HepG2 (cell line): ENCODE data around the gene VASN. TPM values are rescaled to one million over a fixed set of nuclear protein-coding genes. Genes with fewer than 3 reads are reported as not detected.
A peak's percentile ranks its signal among the peaks of the same experiment; 100 is the strongest.

Source experiments
- KLF12 ChIP-seq: sonication (generic); formaldehyde crosslinking; IDR thresholded peaks from 2 replicates; pipeline ENCODE4 v1.4.0; 2020; ENCODE audit warnings: missing genetic modification reagents, borderline replicate concordance
- SKI ChIP-seq: fragments of 450-650 bp; IDR thresholded peaks from one replicate; pipeline ENCODE4 v1.6.1; 2018; ENCODE audit warnings: mild to moderate bottlenecking; ENCODE audit not compliant: partially characterized antibody
- THYN1 ChIP-seq: sonication (generic); formaldehyde crosslinking; IDR thresholded peaks from 2 replicates; pipeline ENCODE4 v1.8.1; 2023; ENCODE audit warnings: low read depth, mild to moderate bottlenecking, moderate library complexity, missing genetic modification reagents, borderline replicate concordance
- YEATS4 ChIP-seq: sonication (generic); formaldehyde crosslinking; IDR thresholded peaks from 2 replicates; pipeline ENCODE4 v1.4.0; 2020; ENCODE audit warnings: missing genetic modification reagents, borderline replicate concordance
- ZNF350 ChIP-seq: sonication (generic); formaldehyde crosslinking; IDR thresholded peaks from 2 replicates; pipeline ENCODE4 v1.4.0; 2020; ENCODE audit warnings: mild to moderate bottlenecking, low read depth, missing genetic modification reagents, borderline replicate concordance
- polyA plus RNA-seq, 8 experiments: library from polyadenylated mRNA; depleted of rRNA in 3 of 8; stranded (reverse) in 7 of 8; unstranded in 1 of 8; fragments of >200 nt; fragmentation: Illumina TruSeq in 4 of 8; extraction: Trizol in 4 of 8; gene quantifications; 2 replicates each; pipeline versions ENCODE4 v1.2.1 to v1.2.3, GENCODE V29; 2011 to 2016; ENCODE audit warnings: low read depth in 4 of 8, missing spikeins in 1 of 8, mixed read lengths in 1 of 8; ENCODE audit not compliant: insufficient read depth in 1 of 8
- total RNA-seq, 5 experiments: library from RNA; depleted of rRNA; stranded (reverse); fragments of >200 nt; fragmentation: Illumina TruSeq; extraction: Trizol; gene quantifications; 2 replicates each; pipeline ENCODE4 v1.2.3, GENCODE V29; 2016; ENCODE audit warnings: low read depth in 1 of 5
- TF ChIP-seq, protein P1 (sequence below): sonication (generic); formaldehyde crosslinking; IDR thresholded peaks from 2 replicates; pipeline ENCODE4 v1.4.0; 2020; ENCODE audit warnings: missing genetic modification reagents
- TF ChIP-seq, protein P2 (sequence below): sonication (generic); formaldehyde crosslinking; IDR thresholded peaks from 2 replicates; pipeline ENCODE4 v1.4.0; 2020; ENCODE audit warnings: mild to moderate bottlenecking, missing genetic modification reagents
- TF ChIP-seq, protein P3 (sequence below): sonication (generic); formaldehyde crosslinking; IDR thresholded peaks from 2 replicates; pipeline ENCODE4 v1.8.1; 2023; ENCODE audit warnings: mild to moderate bottlenecking, inconsistent platforms, moderate library complexity, missing genetic modification reagents, borderline replicate concordance

Gene VASN
- total and polyA plus RNA-seq, 2 of the 13 experiments (the other 11 are each of a cell fraction or from before 2014, with no cell fraction given), result 8.4 to 18.2 TPM

DNA sequence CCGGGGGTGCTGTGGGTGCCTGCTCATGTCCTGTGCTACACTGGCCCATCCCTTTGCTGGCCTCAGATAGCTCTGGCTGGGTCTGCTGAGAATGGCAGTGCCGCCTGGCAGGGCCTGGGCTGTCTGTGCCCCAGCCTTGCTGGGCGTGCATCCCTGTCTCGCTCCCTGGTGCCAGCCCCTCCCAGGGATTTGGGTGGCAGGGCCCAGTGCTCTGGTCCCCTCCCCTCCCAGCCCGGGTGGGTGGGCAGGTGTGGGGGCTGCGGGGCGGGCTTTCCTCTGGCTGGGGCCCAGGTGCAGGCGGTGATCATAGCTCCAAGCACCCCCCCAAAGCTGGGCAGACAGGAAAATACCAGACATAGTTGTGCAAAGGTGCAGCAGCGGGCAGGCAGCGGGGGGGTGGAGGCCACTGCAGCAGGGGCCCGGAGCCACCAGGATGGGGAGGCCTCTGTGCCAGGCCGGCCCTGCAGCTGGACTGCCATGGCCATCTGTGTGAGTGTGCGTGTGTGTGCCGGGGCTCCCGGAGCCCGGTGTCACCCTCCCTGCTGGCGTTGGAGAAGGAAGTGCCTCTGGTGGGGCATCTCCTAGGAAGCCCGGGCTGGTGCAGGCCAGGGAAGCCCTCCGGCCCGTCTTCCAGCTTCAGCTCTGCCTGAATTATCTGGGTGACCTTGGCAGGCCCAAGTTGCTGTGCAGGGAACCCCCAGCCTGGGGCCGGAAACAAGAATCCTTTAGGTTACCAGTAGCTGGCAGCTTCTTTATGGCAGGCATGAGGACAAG, 48.4 kb upstream of the VASN start (continued):
- TF ChIP-seq, protein P1, sequence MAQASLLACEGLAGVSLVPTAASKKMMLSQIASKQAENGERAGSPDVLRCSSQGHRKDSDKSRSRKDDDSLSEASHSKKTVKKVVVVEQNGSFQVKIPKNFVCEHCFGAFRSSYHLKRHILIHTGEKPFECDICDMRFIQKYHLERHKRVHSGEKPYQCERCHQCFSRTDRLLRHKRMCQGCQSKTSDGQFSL (CRISPR knock-in tag), result peak; percentile 55; the same call in 1 of the 2 replicates
- TF ChIP-seq SKI (peak; percentile 13), KLF12 (CRISPR knock-in tag) (0 out of 2 replicates have a peak, but pooled peaks have one; percentile 38), THYN1 (CRISPR knock-in tag) (no peak), YEATS4 (peak; percentile 26; the same call in 1 of the 2 replicates), ZNF350 (no peak)
- TF ChIP-seq, protein P2, sequence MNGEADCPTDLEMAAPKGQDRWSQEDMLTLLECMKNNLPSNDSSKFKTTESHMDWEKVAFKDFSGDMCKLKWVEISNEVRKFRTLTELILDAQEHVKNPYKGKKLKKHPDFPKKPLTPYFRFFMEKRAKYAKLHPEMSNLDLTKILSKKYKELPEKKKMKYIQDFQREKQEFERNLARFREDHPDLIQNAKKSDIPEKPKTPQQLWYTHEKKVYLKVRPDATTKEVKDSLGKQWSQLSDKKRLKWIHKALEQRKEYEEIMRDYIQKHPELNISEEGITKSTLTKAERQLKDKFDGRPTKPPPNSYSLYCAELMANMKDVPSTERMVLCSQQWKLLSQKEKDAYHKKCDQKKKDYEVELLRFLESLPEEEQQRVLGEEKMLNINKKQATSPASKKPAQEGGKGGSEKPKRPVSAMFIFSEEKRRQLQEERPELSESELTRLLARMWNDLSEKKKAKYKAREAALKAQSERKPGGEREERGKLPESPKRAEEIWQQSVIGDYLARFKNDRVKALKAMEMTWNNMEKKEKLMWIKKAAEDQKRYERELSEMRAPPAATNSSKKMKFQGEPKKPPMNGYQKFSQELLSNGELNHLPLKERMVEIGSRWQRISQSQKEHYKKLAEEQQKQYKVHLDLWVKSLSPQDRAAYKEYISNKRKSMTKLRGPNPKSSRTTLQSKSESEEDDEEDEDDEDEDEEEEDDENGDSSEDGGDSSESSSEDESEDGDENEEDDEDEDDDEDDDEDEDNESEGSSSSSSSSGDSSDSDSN (CRISPR knock-in tag), result no peak
- TF ChIP-seq, protein P3, sequence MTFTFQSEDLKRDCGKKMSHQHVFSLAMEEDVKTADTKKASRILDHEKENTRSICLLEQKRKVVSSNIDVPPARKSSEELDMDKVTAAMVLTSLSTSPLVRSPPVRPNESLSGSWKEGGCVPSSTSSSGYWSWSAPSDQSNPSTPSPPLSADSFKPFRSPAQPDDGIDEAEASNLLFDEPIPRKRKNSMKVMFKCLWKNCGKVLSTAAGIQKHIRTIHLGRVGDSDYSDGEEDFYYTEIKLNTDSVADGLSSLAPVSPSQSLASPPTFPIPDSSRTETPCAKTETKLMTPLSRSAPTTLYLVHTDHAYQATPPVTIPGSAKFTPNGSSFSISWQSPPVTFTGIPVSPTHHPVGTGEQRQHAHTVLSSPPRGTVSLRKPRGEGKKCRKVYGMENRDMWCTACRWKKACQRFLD (CRISPR knock-in tag), result 0 out of 2 replicates have a peak, but pooled peaks have one; percentile 75
